Amniotic stem cell (primary cell): ENCODE data around the gene NEDD4L.
"Not testable (repeated sequence)": the region's sequence is repeated elsewhere in the genome, so short reads cannot be mapped to it uniquely, and the experiment has no call there.

Experiments
- DNase-seq: peaks from one replicate; lab custom pipeline; 2025; lab: John Stamatoyannopoulos, UW

The NEDD4L gene

DNA sequence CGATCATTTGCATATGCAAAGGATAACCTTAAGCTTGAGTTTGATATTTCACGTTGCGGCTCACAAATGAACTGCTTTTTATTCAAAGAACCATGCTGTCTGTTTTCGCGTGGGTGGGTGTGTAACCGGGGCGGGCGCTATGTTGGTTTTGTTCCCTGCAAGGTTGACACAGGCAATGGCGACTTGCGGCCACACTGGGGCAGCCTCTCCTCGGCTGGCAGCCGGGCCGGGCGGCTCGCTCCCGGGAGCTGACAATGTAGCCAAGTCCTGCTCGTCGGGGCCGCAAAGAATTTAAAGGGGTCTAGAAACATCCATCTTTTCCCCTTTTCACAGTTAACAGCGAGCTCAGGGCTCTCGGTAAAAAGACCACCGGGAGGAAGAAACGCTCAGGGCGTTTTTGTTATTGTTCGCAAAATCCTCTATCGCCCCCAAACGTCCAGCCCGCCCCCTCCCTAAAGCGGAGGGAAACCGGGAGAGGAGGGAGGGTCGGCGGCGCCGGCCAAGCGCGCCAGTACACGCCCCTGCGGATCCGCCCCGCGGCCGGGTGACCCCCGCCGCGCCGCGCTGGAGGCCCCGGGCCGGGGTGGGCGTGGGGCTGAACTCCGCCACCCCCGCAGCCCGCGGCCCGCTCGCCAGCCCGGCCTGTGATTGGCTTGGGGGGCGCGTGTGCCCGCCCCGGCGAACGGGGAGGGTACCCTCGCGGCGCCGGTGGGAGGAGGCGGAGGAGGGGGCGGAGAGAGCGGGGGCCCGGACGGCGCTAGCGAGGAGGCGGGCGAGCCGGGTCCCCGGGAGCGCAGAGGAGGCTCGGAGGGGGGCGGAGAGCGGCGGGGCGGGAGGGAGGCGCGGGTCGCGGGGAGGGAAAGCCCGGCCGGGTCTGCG lies at the start of gene NEDD4L:
NEDD4L (plus strand) TSS at position 736 of the 879 bp plus-strand sequence. CDS start 435 bp downstream, outside the sequence.
- peak; percentile 81 for DNase-seq

DNA sequence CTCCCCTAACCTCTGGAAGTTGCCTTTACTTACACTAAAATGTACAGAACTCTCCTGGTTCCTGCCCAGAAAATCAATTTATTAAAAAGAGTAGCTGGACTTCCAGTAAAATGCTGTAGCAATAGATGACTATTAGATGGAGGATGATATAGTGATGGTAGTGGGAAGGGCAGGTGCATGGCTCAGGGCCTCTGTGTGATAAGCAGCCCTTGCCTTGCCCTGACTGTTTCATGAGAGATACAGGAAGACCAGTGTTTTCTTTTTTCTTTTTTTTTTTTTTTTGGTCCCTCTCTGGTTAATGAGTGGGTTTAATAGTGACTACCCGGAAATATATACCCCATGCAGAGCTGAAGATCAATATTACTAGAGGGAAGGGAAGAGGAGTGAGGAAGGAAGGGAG lies 48.7 kb upstream of the NEDD4L start:
- no peak for DNase-seq

DNA sequence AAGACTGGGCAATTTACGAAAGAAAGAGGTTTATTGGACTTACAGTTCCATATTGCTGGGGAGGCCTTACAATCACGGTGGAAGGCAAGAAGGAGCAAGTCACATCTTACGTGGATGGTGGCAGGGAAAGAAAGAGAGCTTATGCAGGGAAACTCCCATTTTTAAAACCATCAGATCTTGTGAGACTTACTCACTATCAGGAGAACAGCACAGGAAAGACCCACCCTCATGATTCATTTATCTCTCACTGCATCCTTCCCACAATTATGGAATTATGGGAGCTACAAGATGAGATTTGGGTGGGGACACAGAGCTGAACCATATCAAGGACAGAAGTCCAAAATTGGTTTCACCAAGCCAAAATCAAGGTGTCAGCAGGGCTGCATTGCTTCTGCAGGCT lies 47.1 kb upstream of the NEDD4L start:
- not testable (repeated sequence) for DNase-seq

DNA sequence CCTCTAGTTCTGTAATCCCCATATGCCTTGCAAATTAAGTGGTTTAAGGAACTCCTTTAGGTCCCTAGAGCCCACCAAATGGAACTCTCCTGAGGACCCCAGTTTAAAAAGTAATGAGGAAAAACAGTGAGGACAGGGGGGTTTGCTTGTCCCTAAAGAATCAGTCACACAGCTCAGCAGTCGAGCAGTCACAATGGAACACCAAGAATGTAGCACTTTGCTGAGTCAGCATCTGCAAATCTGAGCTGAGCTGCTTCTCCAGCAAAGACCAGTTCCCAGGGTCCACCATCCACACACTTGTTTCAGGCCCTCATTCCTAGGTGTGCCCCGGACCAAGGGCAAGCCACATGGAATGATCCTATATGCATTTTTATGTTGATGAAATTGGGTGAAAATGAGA lies 46.2 kb upstream of the NEDD4L start:
- DNase-seq, result no peak

DNA sequence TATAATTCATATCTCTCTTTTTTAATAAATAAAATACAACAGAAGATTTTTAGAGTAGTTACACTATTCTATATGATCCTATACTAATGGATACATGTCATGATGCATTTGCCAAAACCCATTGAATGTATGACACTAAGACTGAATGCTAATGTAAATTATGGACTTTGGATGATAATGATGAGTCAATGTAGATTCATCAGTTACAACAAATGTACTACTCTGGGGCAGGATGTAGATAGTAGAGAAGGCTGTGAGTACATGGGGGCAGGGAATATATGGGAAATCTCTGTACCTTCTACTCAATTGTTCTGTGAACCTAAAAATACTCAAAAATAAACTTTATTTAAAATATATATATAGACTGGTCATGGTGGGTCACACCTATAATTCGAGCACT lies 45.6 kb upstream of the NEDD4L start:
- no peak for DNase-seq

DNA sequence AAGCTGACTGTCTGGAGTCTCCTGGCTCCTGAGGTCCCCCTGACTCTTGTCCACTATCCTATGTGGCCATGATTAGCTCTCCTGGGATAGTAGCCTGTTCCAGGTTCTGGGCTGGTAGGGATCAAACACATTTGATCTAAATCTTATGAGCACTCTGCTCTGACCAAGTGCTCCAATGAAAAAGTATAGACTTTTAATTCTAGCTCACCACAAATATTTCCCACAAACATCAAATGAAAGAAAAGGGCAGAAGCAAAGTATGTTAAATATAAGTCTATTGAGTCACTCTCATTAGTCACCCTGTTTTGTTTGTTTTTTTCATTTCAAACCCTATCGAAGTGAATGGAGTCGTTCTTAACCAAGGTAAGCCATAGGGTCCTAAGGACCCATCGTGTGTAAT lies 39.7 kb upstream of the NEDD4L start:
- DNase-seq, result peak; percentile 53

DNA sequence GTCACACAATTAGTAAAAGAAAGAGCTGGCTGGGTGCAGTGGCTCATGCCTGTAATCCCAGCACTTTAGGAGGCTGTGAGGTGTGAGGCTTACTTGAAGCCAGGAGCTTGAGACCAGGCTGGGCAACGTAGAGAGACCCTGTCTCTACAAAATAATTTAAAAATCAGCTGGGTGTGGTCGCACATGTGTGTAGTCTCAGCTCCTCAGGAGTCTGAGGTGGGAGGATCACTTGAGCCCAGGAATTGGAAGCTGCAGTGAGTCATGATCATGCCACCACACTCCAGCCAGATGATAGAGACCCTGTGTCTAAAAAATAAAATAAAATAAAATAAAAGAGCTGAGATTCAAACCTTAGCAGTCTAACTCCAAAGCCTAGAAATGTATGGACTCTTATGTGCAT lies 39.0 kb upstream of the NEDD4L start:
- no peak for DNase-seq

DNA sequence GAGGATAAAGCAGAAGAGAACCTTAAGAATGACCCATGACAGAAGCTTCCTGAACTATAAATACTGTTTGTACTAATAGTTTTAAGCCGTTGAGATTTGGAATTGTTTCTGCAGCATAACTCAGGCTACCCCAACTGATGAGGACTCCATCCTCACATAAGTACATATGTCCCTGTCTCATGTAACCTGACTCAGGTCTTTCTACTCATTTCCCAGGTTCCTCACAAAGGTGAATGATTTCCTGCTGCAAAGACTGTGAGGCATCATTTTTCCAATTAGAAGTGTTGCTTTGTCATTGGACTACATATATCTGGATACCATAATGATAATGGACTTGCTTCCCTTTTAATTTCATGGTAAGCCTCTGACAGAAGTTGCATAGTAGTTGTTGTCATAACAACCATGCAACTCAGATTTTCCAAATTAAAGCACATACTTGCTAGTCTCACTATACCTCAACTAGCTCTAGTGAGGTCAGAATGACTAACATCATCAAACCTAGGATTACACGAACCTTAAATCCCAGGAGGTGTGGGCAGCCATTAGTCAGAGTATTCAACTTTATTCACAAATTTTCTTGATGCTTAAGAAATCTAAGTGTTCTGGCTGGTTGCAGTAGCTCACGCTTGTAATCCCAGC lies 38.0 kb upstream of the NEDD4L start:
- DNase-seq, result no peak

DNA sequence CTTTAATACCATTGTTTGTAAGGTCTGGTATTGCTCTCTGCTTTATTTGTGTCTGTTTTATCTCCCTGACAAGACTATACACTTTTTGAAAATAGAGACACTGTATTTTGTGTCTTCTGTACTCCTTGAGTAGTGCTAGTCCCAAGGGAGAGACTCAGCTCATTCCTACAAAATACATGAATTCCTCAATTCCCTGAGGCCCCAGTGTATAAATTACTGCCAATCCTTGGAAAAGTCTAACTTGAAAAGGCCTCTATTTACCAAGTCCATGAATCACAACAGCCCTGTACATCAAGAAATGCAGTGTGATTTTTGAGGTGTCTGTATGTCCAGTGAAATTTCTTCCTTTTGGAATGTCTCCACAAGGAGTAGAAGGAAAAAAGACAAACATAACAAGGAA lies 34.9 kb upstream of the NEDD4L start:
- DNase-seq, result no peak

DNA sequence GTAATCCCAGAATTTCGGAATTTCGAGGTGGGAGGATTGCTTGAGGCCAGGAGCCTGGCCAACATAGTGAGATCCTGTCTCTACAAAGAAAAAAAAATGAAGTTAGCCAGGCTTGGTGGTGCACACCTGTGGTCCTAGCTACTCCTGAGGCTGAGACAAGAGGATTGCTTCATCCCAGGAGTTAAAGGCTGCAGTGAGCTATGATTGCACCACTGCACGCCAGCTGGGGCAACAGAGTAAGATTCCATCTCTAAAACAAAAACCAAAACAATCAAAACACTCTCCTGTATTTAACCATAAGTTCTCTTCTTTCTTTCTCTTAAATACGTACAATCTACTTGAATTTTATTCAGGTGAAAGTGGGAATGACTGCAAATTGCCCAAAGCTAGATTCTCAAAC lies 33.8 kb upstream of the NEDD4L start:
- no peak for DNase-seq

DNA sequence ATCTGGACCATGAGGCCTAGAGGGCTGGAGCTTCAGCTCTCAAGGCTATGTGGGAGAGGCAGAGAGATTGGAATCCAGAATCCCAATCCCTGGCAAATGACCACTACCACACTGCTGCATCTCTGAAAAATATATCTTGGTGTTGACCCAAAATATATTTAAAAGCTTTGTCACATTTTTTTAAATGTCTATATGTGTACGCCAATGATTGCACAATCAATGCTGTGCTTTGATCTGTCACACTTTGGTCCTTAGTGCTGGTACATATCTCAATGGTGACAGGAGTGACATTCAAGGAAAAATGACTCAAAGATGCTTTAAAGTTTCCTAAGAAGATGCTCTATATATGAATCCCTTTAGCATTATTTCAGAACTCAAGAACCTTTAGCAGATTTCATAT lies 31.7 kb upstream of the NEDD4L start:
- no peak for DNase-seq

DNA sequence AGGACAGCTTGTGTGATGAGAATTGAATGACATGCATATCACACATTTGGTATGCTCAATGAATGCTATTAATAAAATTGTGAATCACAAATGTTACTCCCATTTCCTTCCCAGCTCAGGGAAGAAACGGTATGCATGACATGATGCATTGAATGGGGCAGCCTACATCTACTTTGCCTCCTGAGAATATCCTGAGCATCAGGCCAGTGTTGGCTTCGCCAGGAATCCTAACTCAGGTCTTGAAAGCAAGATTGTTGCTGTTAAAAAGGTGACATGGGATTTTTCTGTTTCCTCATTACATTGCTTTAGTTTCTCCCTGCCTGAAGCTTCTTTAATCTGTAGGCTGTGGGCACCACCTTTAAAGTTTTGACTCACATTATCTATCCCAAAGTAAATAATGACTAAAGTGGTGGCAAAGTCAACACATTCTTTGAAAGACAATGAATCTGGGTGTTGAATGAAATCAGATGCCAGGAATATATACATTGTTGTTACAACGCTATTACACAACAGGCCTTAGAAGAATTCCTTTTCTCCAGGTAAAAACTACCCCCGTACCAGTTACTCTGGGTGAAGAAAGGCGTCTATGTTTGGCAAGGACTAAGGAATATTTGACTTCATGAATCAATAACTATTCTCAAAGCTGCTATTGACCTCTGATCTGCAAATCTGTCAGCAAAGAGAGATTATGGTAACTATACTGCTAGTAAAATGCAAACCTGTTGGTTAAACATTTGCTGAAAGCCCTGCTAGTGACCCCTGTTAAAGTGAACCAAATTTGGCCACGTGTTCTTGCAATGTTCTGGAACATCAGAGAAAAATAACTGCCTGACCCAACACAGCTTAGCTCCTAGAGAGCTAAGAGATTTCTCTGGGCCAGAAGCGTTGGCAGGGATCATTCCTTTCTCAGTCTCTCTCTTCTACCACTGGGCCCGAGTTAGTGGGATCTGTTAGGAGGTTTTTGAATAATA lies 30.5 kb upstream of the NEDD4L start:
- DNase-seq, result no peak

DNA sequence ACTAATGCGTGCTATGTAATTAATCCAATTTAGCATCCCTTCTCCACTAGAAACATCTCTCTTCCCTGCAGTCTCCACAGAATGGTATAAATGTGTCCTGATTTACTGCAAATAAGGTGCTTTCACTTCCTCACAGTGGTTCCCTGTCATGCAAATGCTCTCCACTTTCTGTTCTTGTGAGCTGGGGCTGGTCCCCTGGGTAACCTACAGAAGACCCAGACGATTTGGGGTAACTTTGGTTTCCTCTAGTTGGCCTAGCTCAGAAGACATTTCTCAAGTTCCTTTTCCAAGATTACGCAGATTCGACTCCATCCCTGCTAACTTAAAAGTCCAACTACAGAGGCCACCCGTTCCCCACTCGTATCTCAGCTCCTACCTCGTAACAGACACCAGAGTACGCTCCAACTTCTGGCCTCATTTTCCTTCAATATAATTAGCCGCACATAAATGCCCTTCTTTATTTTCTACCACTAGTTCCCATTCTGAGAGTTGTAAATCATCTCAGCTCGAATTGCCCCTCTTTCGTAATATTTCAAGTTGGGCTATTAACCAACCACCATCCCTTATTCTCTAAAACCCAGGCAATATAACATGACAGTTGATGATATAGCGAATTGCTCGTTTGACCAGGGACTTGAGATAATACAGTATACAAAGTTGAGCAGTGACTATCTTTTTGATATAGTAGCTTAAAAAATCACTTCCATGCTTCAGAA lies 28.8 kb upstream of the NEDD4L start:
- DNase-seq, result no peak

DNA sequence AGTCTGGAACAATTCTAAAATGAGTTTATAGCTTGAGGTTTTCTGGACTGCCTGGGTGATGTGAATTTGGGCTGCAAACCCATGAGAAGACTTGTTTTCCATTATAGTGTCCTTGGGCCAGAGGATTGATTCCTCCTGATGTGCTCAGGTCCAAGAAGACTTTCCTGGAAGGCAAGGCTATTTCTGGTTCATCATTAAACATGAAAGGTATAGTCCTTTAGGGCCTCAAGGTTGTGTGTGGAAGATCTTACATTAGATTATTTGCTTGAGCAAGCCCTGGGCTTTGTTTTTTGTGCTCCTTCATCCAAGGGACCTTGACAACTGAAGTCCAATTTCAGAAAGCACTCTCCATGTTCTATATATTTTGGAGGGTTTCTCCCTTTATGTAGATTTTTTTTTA lies 26.8 kb upstream of the NEDD4L start:
- no peak for DNase-seq

DNA sequence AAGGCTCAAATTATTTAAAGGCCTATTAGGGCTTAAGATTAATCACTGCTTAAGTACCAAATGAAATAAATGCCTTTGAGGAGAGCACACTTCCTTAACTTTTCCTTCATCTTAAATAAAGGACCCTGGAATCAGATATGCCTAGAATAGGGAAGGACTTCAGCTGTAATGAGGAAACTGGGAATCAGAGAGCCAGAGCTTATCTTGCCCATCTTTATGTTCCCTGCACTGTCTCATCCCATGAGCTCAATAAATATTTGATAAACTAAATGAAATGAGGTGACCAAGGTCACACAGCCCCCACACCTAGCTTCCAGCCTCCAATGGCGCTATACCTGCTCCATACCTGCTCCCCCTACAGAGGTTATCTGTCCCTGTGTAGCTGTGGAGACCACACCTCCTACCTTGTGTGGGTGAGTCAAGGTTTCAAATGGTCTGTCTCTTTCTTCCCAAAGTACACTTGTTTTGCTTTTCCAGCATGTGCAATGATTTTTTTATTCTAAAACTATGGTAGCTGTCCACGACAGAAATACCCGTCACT lies 23.4 kb upstream of the NEDD4L start:
- no peak for DNase-seq

DNA sequence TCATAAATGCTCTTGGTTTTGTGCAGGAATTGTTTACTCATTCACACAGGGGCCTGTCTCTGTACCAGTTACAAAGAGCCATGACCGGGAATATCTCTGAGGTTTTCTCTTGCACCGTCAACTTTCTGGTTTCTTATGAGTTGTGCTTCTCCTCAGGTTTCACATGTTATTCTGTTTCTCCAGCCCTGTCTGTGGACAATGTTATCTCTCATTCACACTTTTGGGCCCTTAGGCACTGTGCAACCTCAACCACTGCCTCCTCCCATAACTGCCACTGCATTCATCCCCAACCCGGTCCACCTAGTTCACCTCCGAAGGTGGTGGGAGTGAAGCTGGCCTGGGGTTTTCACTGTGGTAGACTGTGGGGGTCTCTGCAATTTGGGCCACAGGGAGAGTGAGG lies 22.5 kb upstream of the NEDD4L start:
- DNase-seq, result no peak

DNA sequence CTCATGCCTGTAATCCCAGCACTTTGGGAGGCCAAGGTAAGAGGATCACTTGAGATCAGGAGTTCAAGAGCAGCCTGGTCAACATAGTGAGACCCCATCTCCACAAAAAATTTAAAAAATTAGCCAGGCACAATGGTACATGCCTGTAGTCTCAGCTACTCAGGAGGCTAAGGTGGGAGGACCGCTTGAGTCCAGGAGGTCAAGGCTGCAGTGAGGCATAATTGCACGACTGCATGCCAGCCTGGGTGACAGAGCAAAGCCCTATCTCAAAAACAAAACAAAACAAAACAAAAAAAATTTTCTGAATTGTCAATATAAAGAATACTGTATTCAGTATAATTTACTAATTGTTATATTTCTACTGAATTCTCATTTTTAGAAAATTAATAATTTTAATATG lies 20.9 kb upstream of the NEDD4L start:
- no peak for DNase-seq

DNA sequence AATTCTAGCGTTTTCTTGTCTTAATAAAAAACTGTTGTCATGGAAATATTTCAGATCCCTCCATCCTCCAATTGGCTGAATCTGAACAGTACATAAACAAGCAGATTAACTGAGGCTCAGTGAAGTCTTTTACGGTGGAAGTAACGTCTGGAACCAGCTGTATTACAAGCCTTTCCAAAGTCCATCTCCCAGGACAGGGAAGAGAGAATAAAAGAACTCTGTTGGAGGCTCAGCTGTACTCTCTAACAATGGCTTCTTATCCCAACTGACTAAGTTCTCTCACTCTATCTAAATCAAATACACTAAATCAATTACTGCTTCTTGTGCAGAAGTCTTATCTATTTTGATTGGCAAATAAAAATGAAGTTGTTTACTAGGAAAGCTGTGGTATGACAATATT lies 19.9 kb upstream of the NEDD4L start:
- no peak for DNase-seq

DNA sequence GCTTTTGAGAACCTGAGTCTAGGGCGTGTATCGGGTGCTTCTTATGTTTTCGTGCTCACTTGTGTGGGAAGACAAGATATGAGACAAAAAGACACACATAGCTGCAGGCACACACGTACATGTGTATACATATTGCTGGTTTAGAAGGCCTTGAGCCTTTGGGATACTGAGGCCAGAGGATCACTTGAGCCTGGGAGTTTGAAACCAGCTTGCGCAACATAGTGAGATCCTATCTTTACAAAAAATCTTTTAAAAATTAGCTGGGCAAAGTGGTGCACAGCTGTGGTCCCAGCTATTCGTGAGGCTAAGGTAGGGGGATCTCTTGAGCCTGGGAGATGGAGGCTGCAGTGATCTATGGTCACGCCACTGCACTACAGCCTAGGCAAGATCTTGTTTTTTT lies 18.8 kb upstream of the NEDD4L start:
- no peak for DNase-seq

DNA sequence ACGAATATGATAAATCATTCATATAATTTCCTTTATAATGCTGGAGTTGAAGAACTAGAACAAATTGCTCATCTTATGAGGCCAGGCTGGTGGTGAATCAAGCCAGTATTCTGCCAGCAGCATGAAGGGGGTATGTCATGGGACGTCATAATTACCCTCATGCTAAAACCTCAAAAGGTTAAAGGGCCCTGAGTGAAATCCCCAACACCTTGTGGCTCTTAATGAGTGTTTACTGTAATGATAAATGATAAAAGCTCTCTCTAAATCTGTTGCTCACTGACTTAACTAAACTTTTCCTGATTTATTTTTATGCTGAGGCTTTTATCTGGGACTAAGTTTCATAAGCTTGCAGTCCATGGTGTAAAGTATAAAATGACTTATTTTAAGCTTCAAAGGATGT lies 18.3 kb upstream of the NEDD4L start:
- no peak for DNase-seq

DNA sequence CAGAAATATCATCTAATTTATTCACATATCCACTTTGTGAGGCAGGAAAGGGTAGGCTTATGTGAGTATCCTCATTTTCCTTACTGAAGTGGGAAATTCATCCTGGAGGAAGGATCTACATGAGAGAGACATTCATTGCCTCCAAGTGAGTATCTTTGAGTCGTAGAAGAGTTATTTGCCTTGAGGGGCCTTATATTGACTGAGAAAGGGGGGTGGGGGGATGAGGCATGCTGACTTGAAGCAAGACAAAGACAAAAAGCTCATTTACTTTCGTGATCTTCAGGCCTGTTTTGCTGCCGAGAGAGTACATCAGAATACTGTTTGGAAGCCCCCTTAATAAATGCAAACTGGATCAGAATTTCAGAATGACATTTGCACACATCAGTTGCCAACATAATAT lies 17.6 kb upstream of the NEDD4L start:
- no peak for DNase-seq

DNA sequence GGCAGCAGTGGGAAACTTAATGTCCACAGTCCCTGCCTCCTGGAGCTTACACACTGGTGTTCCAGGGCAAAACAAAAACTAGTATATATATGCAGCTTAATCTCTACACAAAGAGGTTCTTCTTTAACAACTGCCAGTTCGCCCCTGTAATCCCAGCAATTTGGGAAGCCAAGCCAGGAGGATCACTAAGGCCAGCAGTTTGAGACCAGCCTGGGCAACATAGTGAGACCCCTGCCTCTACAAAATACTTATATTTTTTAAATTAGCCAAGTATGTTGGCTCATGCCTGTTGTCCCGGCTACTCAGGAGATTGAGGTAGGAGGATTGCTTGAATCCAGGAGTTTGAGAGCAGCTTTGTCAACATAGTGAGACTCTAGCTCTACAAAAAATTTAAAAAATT lies 17.2 kb upstream of the NEDD4L start:
- no peak for DNase-seq
